HG02943 (cell line): ENCODE data around the gene AARS1.
"Not testable (repeated sequence)": the region's sequence is repeated elsewhere in the genome, so short reads cannot be mapped to it uniquely, and the experiment has no call there.

Source experiments
- ATAC-seq: cut with Tn5 transposase; IDR thresholded peaks from one replicate; pipeline ENCODE4 v1.9.1; 2021; ENCODE audit warnings: mild to moderate bottlenecking, low read depth, moderate library complexity; ENCODE audit not compliant: unreplicated experiment

The AARS1 gene

GRCh38 chr16:70289229-70290094 is at the start of gene AARS1:
AARS1 (minus strand) TSS chr16:70289506; CDS start chr16:70282763, 6,743 bp downstream.
- peak; percentile 98 for ATAC-seq

DNA sequence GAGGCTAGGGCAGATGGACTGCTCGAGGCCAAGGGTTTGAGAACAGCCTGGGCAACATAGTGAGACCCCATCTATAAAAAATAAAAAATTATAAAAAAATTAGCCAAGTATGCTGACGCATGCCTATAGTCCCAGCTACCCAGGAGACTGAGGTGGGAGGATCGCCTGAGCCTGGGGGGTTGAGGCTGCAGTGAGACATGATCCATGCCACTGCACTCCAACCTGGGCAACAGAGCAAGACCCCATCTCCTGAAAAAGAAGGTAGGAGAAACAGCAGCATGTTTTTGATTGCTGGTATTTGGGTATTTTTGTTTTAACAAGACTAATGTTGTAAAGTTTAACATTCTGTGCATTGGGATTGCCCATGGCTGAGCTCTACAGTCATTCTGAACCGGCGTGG is 48.5 kb upstream of the AARS1 start:
- no peak for ATAC-seq

- ATAC-seq: not testable (repeated sequence)
Observed at GRCh38 chr16:70332728-70333127, 43.4 kb upstream of the AARS1 start.

DNA sequence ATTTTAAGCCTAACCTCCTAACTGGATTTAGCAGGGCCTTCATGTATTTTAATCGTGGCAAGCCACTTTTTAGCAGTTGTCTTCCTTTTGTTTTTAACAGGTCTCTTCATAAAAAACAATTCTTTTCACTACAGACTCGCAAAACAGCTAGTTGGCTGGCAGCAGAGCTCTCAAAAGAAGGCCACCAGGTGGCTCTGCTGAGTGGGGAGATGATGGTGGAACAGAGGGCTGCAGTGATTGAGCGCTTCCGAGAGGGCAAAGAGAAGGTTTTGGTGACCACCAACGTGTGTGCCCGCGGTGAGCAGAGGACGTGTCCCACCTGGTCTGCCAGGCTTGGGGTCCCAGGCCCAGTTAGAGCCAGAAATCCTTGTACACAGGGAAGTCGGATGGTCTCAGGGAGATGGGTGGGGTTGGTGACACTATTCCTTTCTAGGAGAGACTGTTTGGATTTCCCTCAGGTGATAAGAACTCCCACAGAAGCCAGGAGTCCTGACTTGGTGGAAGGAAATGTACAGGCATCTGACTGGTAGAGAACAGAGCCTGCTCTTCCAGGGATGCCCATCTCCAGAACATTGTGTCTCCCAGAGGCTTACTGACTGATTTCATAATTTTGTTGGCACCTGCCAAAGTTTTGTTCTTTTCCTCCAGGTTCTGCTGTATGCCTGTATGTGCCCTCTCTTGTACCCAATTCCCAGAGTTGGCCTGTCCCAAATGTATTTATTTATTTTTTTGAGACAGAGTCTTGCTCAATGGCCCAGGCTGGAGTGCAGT is 42.5 kb upstream of the AARS1 start:
- ATAC-seq: no peak

DNA sequence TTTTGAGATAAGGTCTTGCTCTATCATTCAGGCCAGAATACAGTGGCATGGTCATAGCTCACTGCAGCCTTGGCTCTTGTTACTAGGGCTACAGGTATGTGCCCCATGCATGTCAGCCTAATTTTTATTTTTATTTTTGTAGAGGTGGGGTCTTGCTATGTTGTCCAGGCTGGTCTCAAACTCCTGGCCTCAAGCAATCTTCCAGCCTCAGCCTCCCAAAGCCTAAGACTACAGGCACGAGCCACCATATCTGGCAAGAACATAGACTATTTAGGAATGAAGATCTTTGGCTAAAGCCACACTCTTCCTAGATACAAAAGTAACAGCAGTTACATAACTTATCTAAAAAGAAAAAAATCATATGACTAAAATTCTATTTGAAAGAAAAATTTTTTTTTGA is 41.8 kb upstream of the AARS1 start:
- no peak for ATAC-seq

GRCh38 chr16:70324998-70325747 is 35.9 kb upstream of the AARS1 start:
- no peak for ATAC-seq

GRCh38 chr16:70320121-70320520 is 30.8 kb upstream of the AARS1 start:
- no peak for ATAC-seq

DNA sequence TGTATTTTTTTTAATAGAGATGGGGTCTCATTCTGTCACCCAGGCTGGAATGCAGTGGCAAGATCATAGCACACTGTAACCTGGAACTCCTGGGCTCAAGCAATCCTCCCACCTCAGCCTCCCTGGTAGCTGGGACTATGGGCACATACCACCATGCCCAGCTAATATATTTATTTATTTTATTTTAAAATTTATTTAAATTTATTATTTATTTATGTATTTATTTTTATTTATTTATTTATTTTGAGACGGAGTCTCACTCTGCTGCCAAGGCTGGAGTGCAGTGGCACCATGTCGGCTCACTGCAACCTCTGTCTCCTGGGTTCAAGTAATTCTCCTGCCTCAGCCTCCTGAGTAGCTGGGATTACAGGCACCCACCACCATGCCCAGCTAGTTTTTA is 18.4 kb upstream of the AARS1 start:
- ATAC-seq: not testable (repeated sequence)

DNA sequence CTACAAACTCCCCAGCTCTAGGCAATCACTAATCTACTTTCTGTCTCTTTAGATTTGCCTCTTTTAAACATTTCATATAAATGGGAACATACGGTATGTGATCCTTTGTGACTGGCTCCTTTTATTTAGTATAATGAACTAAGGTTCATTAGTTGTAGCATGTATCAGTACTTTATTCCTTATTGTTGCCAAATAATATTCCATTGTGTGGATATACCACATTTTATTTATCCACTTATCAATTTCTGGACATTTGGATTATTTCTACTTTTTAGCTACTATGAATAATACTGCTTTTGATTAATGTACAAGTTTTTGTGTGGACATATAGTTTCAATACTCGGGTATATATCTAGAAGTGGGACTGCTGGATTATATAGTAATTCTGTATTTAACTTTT is 17.6 kb upstream of the AARS1 start:
- ATAC-seq: no peak

- no peak for ATAC-seq
Observed at GRCh38 chr16:70304892-70305448, 15.7 kb upstream of the AARS1 start.

- ATAC-seq: no peak
Observed at GRCh38 chr16:70302745-70303144, 13.4 kb upstream of the AARS1 start.

DNA sequence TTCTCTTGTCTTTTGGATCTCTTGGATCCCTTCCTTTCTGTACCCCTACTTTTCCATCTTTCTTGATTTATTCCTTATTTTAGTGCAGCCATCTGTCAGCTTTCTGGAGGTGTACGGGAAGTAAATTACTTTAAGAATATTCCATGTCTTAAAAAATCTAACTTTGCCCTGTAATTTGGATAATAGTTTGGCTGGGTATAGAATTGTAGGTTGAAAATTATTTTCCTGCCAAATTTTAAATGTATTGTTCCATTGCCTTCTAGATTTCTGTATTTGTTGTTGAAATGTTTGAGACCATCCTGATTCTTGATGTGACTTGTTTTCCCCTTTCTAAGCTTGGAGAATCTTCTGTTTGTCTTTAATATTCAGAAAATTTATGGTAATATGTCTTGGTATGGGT is 11.8 kb upstream of the AARS1 start:
- no peak for ATAC-seq

GRCh38 chr16:70298988-70299938 is 10.0 kb upstream of the AARS1 start, which contains the start of gene DDX19B:
DDX19B (plus strand) TSS chr16:70299186; CDS start chr16:70299298, 112 bp downstream.
- ATAC-seq: peak; percentile 87

- ATAC-seq: no peak
Observed at GRCh38 chr16:70295634-70296033, 6.3 kb upstream of the AARS1 start.

- ATAC-seq: no peak
Observed at GRCh38 chr16:70294385-70295025, 5.2 kb upstream of the AARS1 start.

DNA sequence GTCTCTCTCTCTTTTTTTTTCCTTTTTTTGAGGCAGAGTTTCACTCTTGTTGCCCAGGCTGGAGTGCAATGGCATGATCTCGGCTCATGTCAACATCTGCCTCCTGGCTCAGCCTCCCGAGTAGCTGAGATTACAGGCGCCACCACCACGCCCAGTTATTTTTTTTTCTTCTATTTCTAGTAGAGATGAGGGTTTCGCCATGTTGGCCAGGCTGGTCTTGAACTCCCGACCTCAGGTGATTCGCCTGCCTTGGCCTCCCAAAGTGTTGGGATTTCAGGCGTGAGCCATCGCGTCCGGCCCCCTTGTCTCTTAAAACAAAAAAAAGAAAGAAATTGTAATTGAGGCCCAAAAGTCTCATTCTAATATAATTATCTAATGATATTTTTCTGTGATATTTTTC is 2.8 kb upstream of the AARS1 start:
- ATAC-seq: not testable (repeated sequence)

DNA sequence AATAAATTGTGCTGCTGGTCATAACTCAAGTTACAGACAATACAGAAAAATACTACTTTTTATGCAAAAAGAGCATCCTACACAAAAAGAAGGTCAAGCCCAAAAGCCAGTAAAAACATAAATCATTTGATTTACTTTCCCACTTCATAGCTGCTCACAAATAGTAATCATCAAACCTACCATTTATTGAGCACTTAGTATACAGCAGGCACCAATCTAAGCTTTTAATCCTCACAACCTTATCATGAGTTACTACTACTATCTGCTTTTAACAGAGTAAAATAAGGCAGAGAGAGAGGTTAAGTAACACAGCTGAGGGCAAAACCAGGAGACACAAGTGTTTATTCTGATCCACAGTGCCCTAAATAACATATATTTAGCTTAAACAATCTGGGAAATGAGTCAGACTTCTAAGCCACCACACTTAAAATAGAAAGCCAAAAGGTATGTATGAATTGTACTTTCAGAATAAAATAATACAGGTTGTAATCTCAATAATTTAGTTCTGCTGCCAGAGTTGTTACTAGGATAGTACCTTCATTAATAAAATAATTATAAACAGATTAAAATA is 1.7 kb upstream of the AARS1 start:
- no peak for ATAC-seq

DNA sequence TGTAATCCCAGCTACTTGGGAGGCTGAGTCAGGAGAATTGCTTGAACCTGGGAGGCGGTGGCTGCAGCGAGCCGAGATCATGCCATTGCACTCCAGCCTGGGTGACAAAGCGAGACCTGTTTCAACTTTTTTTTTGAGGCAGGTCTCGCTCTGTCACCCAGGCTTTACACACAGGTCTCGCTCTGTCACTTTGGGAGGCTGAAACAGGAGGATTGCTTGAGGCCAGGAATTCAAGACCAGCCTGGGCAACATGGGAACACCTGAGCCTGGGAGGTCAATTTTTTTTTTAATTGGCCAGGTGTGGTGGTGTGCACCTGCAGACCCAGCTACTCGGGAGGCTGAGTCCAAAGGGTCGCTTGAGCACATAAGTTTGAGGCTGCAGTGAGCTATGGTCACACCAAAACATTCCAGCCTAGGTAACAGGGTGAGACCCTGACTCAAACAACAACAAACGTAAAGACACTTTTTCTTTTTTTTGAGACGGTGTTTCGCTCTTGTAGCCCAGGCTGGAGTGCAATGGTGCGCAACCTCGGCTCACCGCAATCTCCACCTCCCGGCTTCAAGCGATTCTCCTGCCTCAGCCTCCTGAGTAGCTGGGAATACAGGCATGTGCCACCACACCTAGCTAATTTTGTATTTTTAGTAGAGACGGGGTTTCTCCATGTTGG is 1.9 kb downstream of the AARS1 start:
- ATAC-seq: not testable (repeated sequence)
